Nephron progenitor cell (in vitro differentiated cells): ENCODE measurements around the gene CDKAL1.
A peak's percentile ranks its signal among the peaks of the same experiment; 100 is the strongest.

Experiments
- DNase-seq: peaks from one replicate; pipeline ENCODE4 v3.0.0; 2021
- H3K27ac Mint-ChIP-seq: 2 replicates; pipeline ENCODE4 v1.8.0; 2021; ENCODE audit warnings: mild to moderate bottlenecking, moderate library complexity, mixed read lengths
- H3K27me3 Mint-ChIP-seq: 2 replicates; pipeline ENCODE4 v1.8.0; 2021; ENCODE audit warnings: mild to moderate bottlenecking, low read depth, mixed read lengths; ENCODE audit not compliant: poor library complexity
- H3K36me3 Mint-ChIP-seq: 2 replicates; pipeline ENCODE4 v1.8.0; 2021; ENCODE audit warnings: low read depth, mixed read lengths
- H3K4me1 Mint-ChIP-seq: 2 replicates; pipeline ENCODE4 v1.8.0; 2021; ENCODE audit warnings: mixed read lengths
- H3K4me3 Mint-ChIP-seq: 2 replicates; pipeline ENCODE4 v1.8.0; 2021; ENCODE audit warnings: mild to moderate bottlenecking, moderate library complexity, mixed read lengths
- H3K9me3 Mint-ChIP-seq: 2 replicates; pipeline ENCODE4 v1.8.0; 2021; ENCODE audit warnings: mild to moderate bottlenecking, moderate library complexity, mixed read lengths
- CTCF ChIP-seq: fragments of 200-600 bp; sonication (generic); IDR thresholded peaks from 2 replicates; pipeline ENCODE4 v1.5.0; 2021; ENCODE audit warnings: antibody characterized with exemption

Gene CDKAL1

GRCh38 chr6:20693466-20694063 lies 159.3 kb downstream of the CDKAL1 start:
- Mint-ChIP-seq H3K9me3 (no peaks in the 10 kb centered on the region), H3K4me3 (no peak overlapping the region), H3K4me1 (peaks cover 12% of the 10 kb centered on the region), H3K36me3 (no peaks in the 10 kb centered on the region), H3K27ac (no peak overlapping the region), H3K27me3 (no peaks in the 10 kb centered on the region)
- DNase-seq = no peak
- TF ChIP-seq CTCF = no peak

DNA sequence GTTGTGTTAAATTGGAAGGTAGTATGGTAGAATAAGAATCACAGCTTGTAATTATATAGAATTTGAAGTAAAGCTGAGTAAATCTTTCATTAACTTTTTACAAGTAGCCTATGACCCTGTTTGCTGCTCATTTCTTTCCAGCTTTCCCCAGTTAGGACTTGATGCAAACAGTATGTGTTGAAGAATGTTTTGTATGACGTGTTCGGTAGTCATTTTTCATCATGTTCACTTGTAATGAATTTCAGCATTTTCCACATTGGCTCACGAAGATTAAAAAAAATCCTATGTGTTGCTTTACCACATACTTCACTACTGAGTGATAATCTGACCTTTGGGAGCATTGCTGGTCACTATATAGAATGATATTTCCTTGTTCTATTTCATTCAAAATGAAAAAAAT lies 162.4 kb downstream of the CDKAL1 start:
- Mint-ChIP-seq H3K9me3 (no peaks in the 10 kb centered on the region), H3K27me3 (no peaks in the 10 kb centered on the region), H3K27ac (no peak overlapping the region), H3K4me3 (no peak overlapping the region), H3K36me3 (no peaks in the 10 kb centered on the region), H3K4me1 (peaks cover 8% of the 10 kb centered on the region)
- no peak for DNase-seq
- TF ChIP-seq CTCF = no peak

DNA sequence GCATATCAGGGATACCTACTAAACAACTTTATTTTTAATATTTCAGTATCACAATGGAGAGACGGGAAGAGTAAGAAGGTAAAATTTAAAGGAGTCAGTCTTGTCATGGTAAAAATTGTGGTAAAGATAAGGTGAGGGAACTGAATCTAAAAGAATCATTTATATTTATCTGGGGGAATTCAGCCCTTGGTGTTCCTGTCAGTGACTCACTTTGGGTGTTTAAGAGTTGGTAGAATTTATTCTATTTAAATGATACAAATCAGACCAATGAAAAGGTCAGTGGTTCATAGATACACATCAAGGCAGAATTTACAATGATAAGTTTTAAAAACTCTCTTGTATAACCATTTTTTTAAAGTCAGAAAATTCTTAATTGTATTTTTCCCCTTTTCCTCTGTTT lies 164.4 kb downstream of the CDKAL1 start:
- Mint-ChIP-seq H3K9me3 (no peaks in the 10 kb centered on the region), H3K36me3 (no peaks in the 10 kb centered on the region), H3K4me1 (peaks cover 8% of the 10 kb centered on the region), H3K27ac (peak overlapping the region; percentile 23), H3K27me3 (no peaks in the 10 kb centered on the region), H3K4me3 (no peak overlapping the region)
- TF ChIP-seq CTCF = no peak
- no peak for DNase-seq

- H3K4me3 Mint-ChIP-seq = no peak overlapping the region
- H3K27me3 Mint-ChIP-seq = no peaks in the 10 kb centered on the region
- peaks cover 13% of the 10 kb centered on the region for H3K4me1 Mint-ChIP-seq
- no peaks in the 10 kb centered on the region for H3K36me3 Mint-ChIP-seq
- no peak for TF ChIP-seq CTCF
- no peaks in the 10 kb centered on the region for H3K9me3 Mint-ChIP-seq
- no peak overlapping the region for H3K27ac Mint-ChIP-seq
- DNase-seq = no peak
Observed at GRCh38 chr6:20699402-20699801, 165.1 kb downstream of the CDKAL1 start.

DNA sequence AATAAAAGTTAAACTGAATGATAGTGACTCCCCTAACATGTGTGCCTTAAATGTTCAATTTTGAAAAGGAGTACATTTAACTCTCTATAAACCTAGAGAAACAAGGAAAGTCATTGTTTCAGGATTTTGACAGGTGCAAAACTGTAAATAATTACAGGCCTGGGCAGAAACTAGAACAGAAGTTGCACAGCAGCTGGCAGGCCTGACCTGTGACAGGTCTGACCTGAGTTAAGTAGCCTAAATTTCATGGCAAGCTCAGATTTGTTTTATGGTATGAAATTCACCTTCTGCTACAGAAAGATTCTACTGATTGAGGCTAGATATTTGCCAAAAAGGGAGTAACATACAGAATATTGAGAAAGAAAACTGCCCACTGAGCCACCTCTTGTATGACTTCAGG lies 166.1 kb downstream of the CDKAL1 start:
- no peaks in the 10 kb centered on the region for H3K27me3 Mint-ChIP-seq
- TF ChIP-seq CTCF = no peak
- peak overlapping the region; percentile 71 for H3K27ac Mint-ChIP-seq
- no peaks in the 10 kb centered on the region for H3K9me3 Mint-ChIP-seq
- peaks cover 14% of the 10 kb centered on the region for H3K4me1 Mint-ChIP-seq
- no peak overlapping the region for H3K4me3 Mint-ChIP-seq
- H3K36me3 Mint-ChIP-seq = no peaks in the 10 kb centered on the region
- no peak for DNase-seq

GRCh38 chr6:20702366-20702765 lies 168.1 kb downstream of the CDKAL1 start:
- Mint-ChIP-seq H3K4me3 (no peak overlapping the region), H3K36me3 (no peaks in the 10 kb centered on the region), H3K27me3 (no peaks in the 10 kb centered on the region), H3K27ac (peak overlapping the region; percentile 38), H3K4me1 (peaks cover 14% of the 10 kb centered on the region), H3K9me3 (no peaks in the 10 kb centered on the region)
- DNase-seq = no peak
- TF ChIP-seq CTCF = no peak
